ENCODE measurements around the gene SULT1C4.

SULT1C4 gene

GRCh38 chr2:108377815-108378630, at the start of gene SULT1C4:
Gene SULT1C4 (plus strand): TSS chr2:108377954. CDS start chr2:108378338, 384 bp downstream.
- no peaks in the 10 kb centered on the region for H3K9me3 ChIP-seq (ENCODE audit: insufficient read depth, low read length)

GRCh38 chr2:108329771-108330170, 48.0 kb upstream of the SULT1C4 start:
- H3K4me1 ChIP-seq (ENCODE audit: insufficient read depth, insufficient read length), result no peaks in the 10 kb centered on the region
- no peaks in the 10 kb centered on the region for H3K27me3 ChIP-seq (ENCODE audit: insufficient read depth, insufficient read length)
- H3K4me3 ChIP-seq (ENCODE audit: insufficient read length, low read depth), result no peak overlapping the region
- DNase-seq (ENCODE audit: low read depth, low spot score), result no peak
- TF ChIP-seq YY1 (IDR thresholded peaks at IDR 0.05; ENCODE audit: insufficient read depth, insufficient read length) (no peak), ZNF274 (IDR thresholded peaks at IDR 0.05; ENCODE audit: low read depth, low read length) (no peak), SUZ12 (IDR thresholded peaks at IDR 0.05; ENCODE audit: extremely low read depth, insufficient read depth, insufficient read length) (no peak)
- no peaks in the 10 kb centered on the region for H3K36me3 ChIP-seq (ENCODE audit: insufficient read depth, insufficient read length, low read length)
- no peak overlapping the region for H3K9ac ChIP-seq (ENCODE audit: insufficient read length, low read depth)
- no peaks in the 10 kb centered on the region for H3K9me3 ChIP-seq (ENCODE audit: insufficient read depth, low read length)

More at GRCh38 chr2:108377815-108378630, at the start of gene SULT1C4:
- H3K4me1 ChIP-seq (ENCODE audit: insufficient read depth, insufficient read length), result no peaks in the 10 kb centered on the region
- no peaks in the 10 kb centered on the region for H3K36me3 ChIP-seq (ENCODE audit: insufficient read depth, insufficient read length, low read length)
- H3K4me3 ChIP-seq (ENCODE audit: insufficient read length, low read depth), result no peak within 1 kb of the TSS
- no peaks in the 10 kb centered on the region for H3K27me3 ChIP-seq (ENCODE audit: insufficient read depth, insufficient read length)
- no peak for DNase-seq (ENCODE audit: low read depth, low spot score)
- TF ChIP-seq ZNF274 (IDR thresholded peaks at IDR 0.05; ENCODE audit: low read depth, low read length) (no peak), YY1 (IDR thresholded peaks at IDR 0.05; ENCODE audit: insufficient read depth, insufficient read length) (no peak), SUZ12 (IDR thresholded peaks at IDR 0.05; ENCODE audit: extremely low read depth, insufficient read depth, insufficient read length) (no peak)
- H3K9ac ChIP-seq (ENCODE audit: insufficient read length, low read depth), result no peak within 1 kb of the TSS

- no peak overlapping the region for H3K4me3 ChIP-seq (ENCODE audit: insufficient read length, low read depth)
- no peak overlapping the region for H3K9ac ChIP-seq (ENCODE audit: insufficient read length, low read depth)
- no peaks in the 10 kb centered on the region for H3K9me3 ChIP-seq (ENCODE audit: insufficient read depth, low read length)
- no peaks in the 10 kb centered on the region for H3K36me3 ChIP-seq (ENCODE audit: insufficient read depth, insufficient read length, low read length)
- DNase-seq (ENCODE audit: low read depth, low spot score), result no peak
- no peaks in the 10 kb centered on the region for H3K4me1 ChIP-seq (ENCODE audit: insufficient read depth, insufficient read length)
- no peaks in the 10 kb centered on the region for H3K27me3 ChIP-seq (ENCODE audit: insufficient read depth, insufficient read length)
- TF ChIP-seq SUZ12 (IDR thresholded peaks at IDR 0.05; ENCODE audit: extremely low read depth, insufficient read depth, insufficient read length) (no peak), YY1 (IDR thresholded peaks at IDR 0.05; ENCODE audit: insufficient read depth, insufficient read length) (no peak), ZNF274 (IDR thresholded peaks at IDR 0.05; ENCODE audit: low read depth, low read length) (no peak)
Measured at GRCh38 chr2:108330979-108331378, 46.8 kb upstream of the SULT1C4 start.

- no peaks in the 10 kb centered on the region for H3K36me3 ChIP-seq (ENCODE audit: insufficient read depth, insufficient read length, low read length)
- no peak for TF ChIP-seq SUZ12 (IDR thresholded peaks at IDR 0.05; ENCODE audit: extremely low read depth, insufficient read depth, insufficient read length)
- no peak for TF ChIP-seq ZNF274 (IDR thresholded peaks at IDR 0.05; ENCODE audit: low read depth, low read length)
- no peak for TF ChIP-seq YY1 (IDR thresholded peaks at IDR 0.05; ENCODE audit: insufficient read depth, insufficient read length)
- DNase-seq (ENCODE audit: low read depth, low spot score), result no peak
- H3K9ac ChIP-seq (ENCODE audit: insufficient read length, low read depth), result no peak overlapping the region
- no peaks in the 10 kb centered on the region for H3K27me3 ChIP-seq (ENCODE audit: insufficient read depth, insufficient read length)
- no peaks in the 10 kb centered on the region for H3K9me3 ChIP-seq (ENCODE audit: insufficient read depth, low read length)
- H3K4me1 ChIP-seq (ENCODE audit: insufficient read depth, insufficient read length), result no peaks in the 10 kb centered on the region
- H3K4me3 ChIP-seq (ENCODE audit: insufficient read length, low read depth), result no peak overlapping the region
Measured at GRCh38 chr2:108345951-108346350, 31.8 kb upstream of the SULT1C4 start.

- no peak for TF ChIP-seq ZNF274 (IDR thresholded peaks at IDR 0.05; ENCODE audit: low read depth, low read length)
- TF ChIP-seq SUZ12 (IDR thresholded peaks at IDR 0.05; ENCODE audit: extremely low read depth, insufficient read depth, insufficient read length), result no peak
- no peak for TF ChIP-seq YY1 (IDR thresholded peaks at IDR 0.05; ENCODE audit: insufficient read depth, insufficient read length)
- H3K9me3 ChIP-seq (ENCODE audit: insufficient read depth, low read length), result no peaks in the 10 kb centered on the region
- no peaks in the 10 kb centered on the region for H3K27me3 ChIP-seq (ENCODE audit: insufficient read depth, insufficient read length)
- DNase-seq (ENCODE audit: low read depth, low spot score), result no peak
- no peaks in the 10 kb centered on the region for H3K36me3 ChIP-seq (ENCODE audit: insufficient read depth, insufficient read length, low read length)
- H3K4me1 ChIP-seq (ENCODE audit: insufficient read depth, insufficient read length), result no peaks in the 10 kb centered on the region
- H3K4me3 ChIP-seq (ENCODE audit: insufficient read length, low read depth), result no peak overlapping the region
- no peak overlapping the region for H3K9ac ChIP-seq (ENCODE audit: insufficient read length, low read depth)
Measured at GRCh38 chr2:108346827-108347226, 30.9 kb upstream of the SULT1C4 start.

GRCh38 chr2:108347786-108348185, 30.0 kb upstream of the SULT1C4 start:
- no peak overlapping the region for H3K4me3 ChIP-seq (ENCODE audit: insufficient read length, low read depth)
- H3K9me3 ChIP-seq (ENCODE audit: insufficient read depth, low read length), result no peaks in the 10 kb centered on the region
- TF ChIP-seq YY1 (IDR thresholded peaks at IDR 0.05; ENCODE audit: insufficient read depth, insufficient read length) (no peak), SUZ12 (IDR thresholded peaks at IDR 0.05; ENCODE audit: extremely low read depth, insufficient read depth, insufficient read length) (no peak), ZNF274 (IDR thresholded peaks at IDR 0.05; ENCODE audit: low read depth, low read length) (no peak)
- H3K36me3 ChIP-seq (ENCODE audit: insufficient read depth, insufficient read length, low read length), result no peaks in the 10 kb centered on the region
- no peak for DNase-seq (ENCODE audit: low read depth, low spot score)
- H3K27me3 ChIP-seq (ENCODE audit: insufficient read depth, insufficient read length), result no peaks in the 10 kb centered on the region
- H3K9ac ChIP-seq (ENCODE audit: insufficient read length, low read depth), result no peak overlapping the region
- H3K4me1 ChIP-seq (ENCODE audit: insufficient read depth, insufficient read length), result no peaks in the 10 kb centered on the region

GRCh38 chr2:108348816-108349570, 28.8 kb upstream of the SULT1C4 start:
- no peak overlapping the region for H3K4me3 ChIP-seq (ENCODE audit: insufficient read length, low read depth)
- no peak overlapping the region for H3K9ac ChIP-seq (ENCODE audit: insufficient read length, low read depth)
- no peaks in the 10 kb centered on the region for H3K9me3 ChIP-seq (ENCODE audit: insufficient read depth, low read length)
- no peaks in the 10 kb centered on the region for H3K36me3 ChIP-seq (ENCODE audit: insufficient read depth, insufficient read length, low read length)
- no peaks in the 10 kb centered on the region for H3K27me3 ChIP-seq (ENCODE audit: insufficient read depth, insufficient read length)
- H3K4me1 ChIP-seq (ENCODE audit: insufficient read depth, insufficient read length), result no peaks in the 10 kb centered on the region
- no peak for TF ChIP-seq ZNF274 (IDR thresholded peaks at IDR 0.05; ENCODE audit: low read depth, low read length)
- TF ChIP-seq YY1 (IDR thresholded peaks at IDR 0.05; ENCODE audit: insufficient read depth, insufficient read length), result no peak
- no peak for TF ChIP-seq SUZ12 (IDR thresholded peaks at IDR 0.05; ENCODE audit: extremely low read depth, insufficient read depth, insufficient read length)
- no peak for DNase-seq (ENCODE audit: low read depth, low spot score)
